ENCODE results near the gene MS4A2.

Gene MS4A2

DNA sequence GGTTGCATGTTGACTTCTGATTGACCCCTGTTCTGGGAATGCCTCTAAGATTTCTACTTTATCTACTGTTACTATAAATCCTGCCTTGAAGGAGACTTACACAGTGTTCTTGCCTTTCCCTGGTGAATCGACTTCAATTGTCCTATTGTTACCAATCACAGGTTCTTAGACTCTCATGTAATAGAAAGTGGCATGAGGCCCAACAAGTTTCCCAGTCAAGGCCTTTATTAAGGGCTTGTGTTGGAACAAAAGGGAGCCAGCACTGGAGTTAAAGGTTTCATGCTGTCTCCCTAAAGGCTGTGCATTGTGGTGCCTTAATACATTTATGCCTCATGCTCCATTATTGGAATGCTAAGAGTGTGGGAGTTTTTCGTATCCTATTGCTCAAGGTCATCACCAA lies 23.3 kb downstream of the MS4A2 start:
- H3K36me3 ChIP-seq, result no peaks in the 10 kb centered on the region
- no peak for DNase-seq
- H3K27me3 ChIP-seq (ENCODE audit: insufficient read depth, low read depth, severe bottlenecking), result no peaks in the 10 kb centered on the region
- H3K27ac ChIP-seq, result no peak overlapping the region
- H3K9me3 ChIP-seq (ENCODE audit: severe bottlenecking), result no peaks in the 10 kb centered on the region
- no peak overlapping the region for H3K4me3 ChIP-seq (ENCODE audit: low read depth, low read length)
- TF ChIP-seq, protein P1, sequence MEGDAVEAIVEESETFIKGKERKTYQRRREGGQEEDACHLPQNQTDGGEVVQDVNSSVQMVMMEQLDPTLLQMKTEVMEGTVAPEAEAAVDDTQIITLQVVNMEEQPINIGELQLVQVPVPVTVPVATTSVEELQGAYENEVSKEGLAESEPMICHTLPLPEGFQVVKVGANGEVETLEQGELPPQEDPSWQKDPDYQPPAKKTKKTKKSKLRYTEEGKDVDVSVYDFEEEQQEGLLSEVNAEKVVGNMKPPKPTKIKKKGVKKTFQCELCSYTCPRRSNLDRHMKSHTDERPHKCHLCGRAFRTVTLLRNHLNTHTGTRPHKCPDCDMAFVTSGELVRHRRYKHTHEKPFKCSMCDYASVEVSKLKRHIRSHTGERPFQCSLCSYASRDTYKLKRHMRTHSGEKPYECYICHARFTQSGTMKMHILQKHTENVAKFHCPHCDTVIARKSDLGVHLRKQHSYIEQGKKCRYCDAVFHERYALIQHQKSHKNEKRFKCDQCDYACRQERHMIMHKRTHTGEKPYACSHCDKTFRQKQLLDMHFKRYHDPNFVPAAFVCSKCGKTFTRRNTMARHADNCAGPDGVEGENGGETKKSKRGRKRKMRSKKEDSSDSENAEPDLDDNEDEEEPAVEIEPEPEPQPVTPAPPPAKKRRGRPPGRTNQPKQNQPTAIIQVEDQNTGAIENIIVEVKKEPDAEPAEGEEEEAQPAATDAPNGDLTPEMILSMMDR (IDR thresholded peaks at IDR 0.05; ENCODE audit: low read depth, low read length), result no peak

DNA sequence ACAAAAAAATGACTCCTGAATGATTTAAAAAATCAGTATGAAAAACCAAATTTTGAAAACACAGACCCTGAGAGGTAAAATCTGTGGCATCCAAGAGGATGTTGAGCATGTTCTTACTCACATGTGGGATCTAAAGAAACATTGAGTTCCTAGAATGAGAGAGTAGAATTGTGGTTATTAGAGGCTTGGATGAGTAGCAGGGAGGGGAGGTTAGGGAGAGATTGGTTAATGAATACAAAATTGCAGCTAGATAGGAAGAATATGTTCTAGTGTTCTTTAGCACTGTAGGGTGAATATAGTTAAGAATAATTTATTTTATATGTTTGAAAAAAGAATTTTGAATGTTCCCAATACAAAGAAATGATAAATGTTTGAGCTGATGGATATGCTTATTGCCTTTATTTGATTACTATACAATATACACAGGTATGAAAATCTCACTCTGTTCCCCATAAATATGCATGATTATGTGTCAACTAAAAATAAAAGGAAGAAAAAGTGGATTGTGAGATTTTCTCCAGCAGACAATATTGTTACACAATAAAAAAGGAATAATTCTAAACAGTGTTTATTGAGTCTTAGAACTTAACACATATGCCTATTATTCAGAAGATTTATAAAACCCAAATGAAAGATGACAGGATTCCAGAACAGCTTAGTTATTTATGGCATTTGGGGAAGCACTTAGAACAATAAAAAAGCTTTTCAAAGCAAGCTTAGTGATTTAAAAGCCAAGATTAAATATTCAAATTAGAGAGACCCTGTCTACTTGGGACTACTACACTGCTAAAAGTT lies 28.7 kb downstream of the MS4A2 start:
- TF ChIP-seq, protein P1 (IDR thresholded peaks at IDR 0.05; ENCODE audit: low read depth, low read length), result no peak
- H3K27ac ChIP-seq, result no peak overlapping the region
- DNase-seq, result no peak

DNA sequence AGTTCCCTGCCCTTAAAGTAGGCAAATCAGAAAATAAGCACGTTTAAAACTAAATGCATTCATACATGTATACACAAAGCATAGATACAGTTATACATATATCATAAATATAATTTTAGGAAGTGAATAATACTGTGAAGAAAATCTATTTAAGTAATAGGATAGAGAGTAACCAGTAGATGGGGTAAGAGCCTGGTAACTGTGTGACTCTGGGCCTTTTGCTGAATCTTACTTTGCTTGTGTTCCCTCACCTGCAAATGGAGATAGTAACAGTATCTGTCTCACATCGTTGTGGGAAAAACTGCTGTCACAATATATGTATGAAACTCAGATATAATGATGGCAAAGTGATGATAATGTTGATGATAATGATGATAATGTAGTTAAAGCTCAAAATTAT lies 29.9 kb downstream of the MS4A2 start:
- H3K27ac ChIP-seq, result no peak overlapping the region
- no peak for DNase-seq
- no peaks in the 10 kb centered on the region for H3K36me3 ChIP-seq
- H3K4me3 ChIP-seq (ENCODE audit: low read depth, low read length), result no peak overlapping the region
- TF ChIP-seq, protein P1 (IDR thresholded peaks at IDR 0.05; ENCODE audit: low read depth, low read length), result 0 out of 2 replicates have a peak, but pooled peaks have one; percentile 8
- no peaks in the 10 kb centered on the region for H3K9me3 ChIP-seq (ENCODE audit: severe bottlenecking)
- H3K27me3 ChIP-seq (ENCODE audit: insufficient read depth, low read depth, severe bottlenecking), result no peaks in the 10 kb centered on the region

More for the DNA sequence above, 28.7 kb downstream of the MS4A2 start:
- no peaks in the 10 kb centered on the region for H3K27me3 ChIP-seq (ENCODE audit: insufficient read depth, low read depth, severe bottlenecking)
- no peaks in the 10 kb centered on the region for H3K9me3 ChIP-seq (ENCODE audit: severe bottlenecking)
- no peak overlapping the region for H3K4me3 ChIP-seq (ENCODE audit: low read depth, low read length)
- no peaks in the 10 kb centered on the region for H3K36me3 ChIP-seq

DNA sequence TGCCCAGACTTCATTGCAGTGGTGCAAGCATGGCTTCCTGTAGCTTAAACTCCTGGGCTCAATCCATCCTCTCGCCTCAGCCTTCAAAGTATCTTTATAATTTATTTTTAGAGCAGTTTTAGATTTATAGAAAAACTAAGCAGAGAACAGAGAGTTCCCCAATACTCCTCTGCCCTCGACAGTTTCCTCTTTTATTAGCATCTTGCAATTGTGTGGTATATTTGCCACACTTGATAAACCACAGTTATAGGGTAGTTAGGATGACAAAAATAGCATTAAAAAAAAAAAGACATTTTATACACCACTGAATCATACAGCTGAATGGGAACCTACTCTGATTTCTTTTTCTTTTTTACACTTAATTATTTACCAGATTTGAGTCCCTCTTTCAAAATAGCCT lies 31.2 kb downstream of the MS4A2 start:
- no peak overlapping the region for H3K27ac ChIP-seq
- DNase-seq, result no peak
- H3K9me3 ChIP-seq (ENCODE audit: severe bottlenecking), result no peaks in the 10 kb centered on the region
- TF ChIP-seq, protein P1 (IDR thresholded peaks at IDR 0.05; ENCODE audit: low read depth, low read length), result no peak
- H3K27me3 ChIP-seq (ENCODE audit: insufficient read depth, low read depth, severe bottlenecking), result no peaks in the 10 kb centered on the region
- H3K4me3 ChIP-seq (ENCODE audit: low read depth, low read length), result no peak overlapping the region
- no peaks in the 10 kb centered on the region for H3K36me3 ChIP-seq

GRCh38 chr11:60121264-60121663 lies 32.8 kb downstream of the MS4A2 start:
- TF ChIP-seq, protein P1 (IDR thresholded peaks at IDR 0.05; ENCODE audit: low read depth, low read length), result no peak
- peak overlapping the region; percentile 62 for H3K27ac ChIP-seq
- H3K27me3 ChIP-seq (ENCODE audit: insufficient read depth, low read depth, severe bottlenecking), result no peaks in the 10 kb centered on the region
- no peaks in the 10 kb centered on the region for H3K9me3 ChIP-seq (ENCODE audit: severe bottlenecking)
- DNase-seq, result peak; percentile 88
- no peaks in the 10 kb centered on the region for H3K36me3 ChIP-seq
- H3K4me3 ChIP-seq (ENCODE audit: low read depth, low read length), result no peak overlapping the region
